Activated CD8-positive, alpha-beta memory T cell treated with anti-CD3 and anti-CD28 coated beads, Interleukin-2, amount 50 U/mL, for 24 hours (primary cell): Measurements from ENCODE around the gene DYSF.

Experiments used
- DNase-seq: peaks from one replicate; pipeline ENCODE4 v3.0.0-alpha.2; 2020; ENCODE audit errors: extremely low read depth

DYSF gene

DNA sequence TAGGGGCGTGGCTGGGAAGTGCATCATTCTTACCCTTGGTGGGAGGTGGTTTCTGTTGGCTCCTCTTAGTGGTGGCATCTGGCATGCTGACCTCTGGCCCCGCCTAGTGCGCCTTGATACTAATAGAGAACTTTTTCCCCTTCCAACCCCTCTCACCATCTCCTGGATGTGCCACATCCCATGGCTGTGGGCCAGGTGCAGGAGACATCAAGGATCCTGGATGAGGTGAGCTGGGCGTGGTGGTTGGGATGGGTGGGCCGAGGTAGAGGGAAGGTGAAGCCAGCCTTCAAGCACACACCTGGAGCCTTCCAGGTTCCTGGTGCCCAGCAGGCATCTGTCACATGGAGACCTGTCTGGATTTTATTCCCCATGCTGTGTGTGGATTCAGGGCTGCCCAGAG is 149.2 kb downstream of the DYSF start:
- no peak for DNase-seq

- no peak for DNase-seq
These were observed 150.0 kb downstream of the DYSF start for GRCh38 chr2:71603311-71603811.

- DNase-seq, result no peak
These were observed 150.7 kb downstream of the DYSF start for GRCh38 chr2:71603851-71604725.

DNA sequence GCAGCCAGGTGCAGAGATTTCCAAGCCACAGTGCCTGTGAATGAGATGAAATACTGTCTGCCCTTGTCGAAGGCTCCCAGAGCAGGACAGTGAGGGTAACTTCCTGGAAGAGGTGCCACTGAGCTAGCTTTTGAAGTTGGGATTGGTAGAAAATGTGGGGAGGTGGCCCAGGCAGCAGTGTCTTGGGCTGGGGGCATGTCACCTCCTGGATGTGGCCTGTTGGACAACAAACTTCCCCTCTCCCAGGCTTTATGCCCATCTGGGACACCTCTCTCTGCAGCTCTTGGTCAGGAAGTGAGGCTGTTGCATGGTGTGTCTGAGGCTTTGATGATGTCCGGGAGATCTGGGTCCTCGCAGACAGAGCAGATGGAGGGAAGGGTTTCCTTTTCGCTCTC is 151.4 kb downstream of the DYSF start:
- no peak for DNase-seq

- no peak for DNase-seq
These were observed 151.8 kb downstream of the DYSF start for GRCh38 chr2:71605173-71605641.

GRCh38 chr2:71605781-71606241 is 152.4 kb downstream of the DYSF start:
- no peak for DNase-seq

GRCh38 chr2:71606244-71606643 is 152.9 kb downstream of the DYSF start:
- no peak for DNase-seq

- no peak for DNase-seq
These were observed 154.0 kb downstream of the DYSF start for GRCh38 chr2:71607151-71607889.

DNA sequence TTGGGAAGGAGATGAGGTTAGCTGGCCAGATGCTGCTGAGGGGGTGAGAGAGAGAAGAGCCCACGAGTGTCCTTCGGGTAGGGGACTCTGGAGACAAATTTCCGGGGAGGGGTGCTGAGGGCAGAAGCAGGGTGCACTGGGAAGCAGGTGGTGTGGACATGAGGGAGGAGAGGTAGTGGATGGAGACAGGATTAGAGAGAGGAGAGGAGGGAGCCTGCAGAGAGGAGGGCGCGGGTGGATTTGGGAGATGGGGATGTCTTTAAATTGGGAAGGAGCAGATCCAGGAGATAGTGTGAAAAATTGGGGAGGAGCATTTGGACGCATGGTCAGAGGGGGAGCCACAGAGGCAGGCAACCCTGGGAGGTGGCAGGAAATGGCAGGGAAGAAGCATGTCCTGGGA is 154.7 kb downstream of the DYSF start:
- DNase-seq, result no peak

- no peak for DNase-seq
These were observed 155.1 kb downstream of the DYSF start for GRCh38 chr2:71608441-71608840.

GRCh38 chr2:71609029-71609428 is 155.7 kb downstream of the DYSF start:
- DNase-seq, result no peak

GRCh38 chr2:71609441-71609840 is 156.1 kb downstream of the DYSF start:
- DNase-seq, result no peak

DNA sequence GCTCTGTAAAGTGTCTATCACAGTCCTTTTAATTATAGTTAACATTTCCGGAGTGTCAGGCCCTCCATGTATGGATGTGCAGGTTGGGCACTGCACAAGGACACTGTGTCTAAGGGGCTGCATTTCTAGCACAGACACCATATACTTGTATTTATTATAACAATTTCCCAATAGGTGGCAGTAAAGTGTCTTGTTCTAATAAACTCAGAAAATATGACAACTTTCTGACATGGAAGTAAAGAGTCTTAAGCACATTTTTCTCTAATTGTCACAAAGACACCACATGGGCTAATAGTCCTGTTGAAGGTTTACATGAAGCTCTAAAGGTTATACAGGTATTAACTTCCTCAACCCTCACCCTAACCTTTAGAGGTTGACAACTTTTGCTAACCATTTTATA is 156.6 kb downstream of the DYSF start:
- no peak for DNase-seq

- no peak for DNase-seq
These were observed 157.3 kb downstream of the DYSF start for GRCh38 chr2:71610671-71611070.

DNA sequence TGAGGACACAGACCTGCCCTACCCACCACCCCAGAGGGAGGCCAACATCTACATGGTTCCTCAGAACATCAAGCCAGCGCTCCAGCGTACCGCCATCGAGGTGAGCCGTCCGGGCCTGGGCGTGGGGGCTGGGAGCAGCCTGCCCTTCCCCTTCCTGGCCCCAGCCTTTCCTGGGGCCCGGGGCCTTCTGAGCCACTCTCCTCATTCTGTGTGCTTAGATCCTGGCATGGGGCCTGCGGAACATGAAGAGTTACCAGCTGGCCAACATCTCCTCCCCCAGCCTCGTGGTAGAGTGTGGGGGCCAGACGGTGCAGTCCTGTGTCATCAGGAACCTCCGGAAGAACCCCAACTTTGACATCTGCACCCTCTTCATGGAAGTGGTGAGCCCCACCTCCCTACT is 157.9 kb downstream of the DYSF start:
- no peak for DNase-seq

GRCh38 chr2:71611781-71612527 is 158.6 kb downstream of the DYSF start:
- no peak for DNase-seq

DNA sequence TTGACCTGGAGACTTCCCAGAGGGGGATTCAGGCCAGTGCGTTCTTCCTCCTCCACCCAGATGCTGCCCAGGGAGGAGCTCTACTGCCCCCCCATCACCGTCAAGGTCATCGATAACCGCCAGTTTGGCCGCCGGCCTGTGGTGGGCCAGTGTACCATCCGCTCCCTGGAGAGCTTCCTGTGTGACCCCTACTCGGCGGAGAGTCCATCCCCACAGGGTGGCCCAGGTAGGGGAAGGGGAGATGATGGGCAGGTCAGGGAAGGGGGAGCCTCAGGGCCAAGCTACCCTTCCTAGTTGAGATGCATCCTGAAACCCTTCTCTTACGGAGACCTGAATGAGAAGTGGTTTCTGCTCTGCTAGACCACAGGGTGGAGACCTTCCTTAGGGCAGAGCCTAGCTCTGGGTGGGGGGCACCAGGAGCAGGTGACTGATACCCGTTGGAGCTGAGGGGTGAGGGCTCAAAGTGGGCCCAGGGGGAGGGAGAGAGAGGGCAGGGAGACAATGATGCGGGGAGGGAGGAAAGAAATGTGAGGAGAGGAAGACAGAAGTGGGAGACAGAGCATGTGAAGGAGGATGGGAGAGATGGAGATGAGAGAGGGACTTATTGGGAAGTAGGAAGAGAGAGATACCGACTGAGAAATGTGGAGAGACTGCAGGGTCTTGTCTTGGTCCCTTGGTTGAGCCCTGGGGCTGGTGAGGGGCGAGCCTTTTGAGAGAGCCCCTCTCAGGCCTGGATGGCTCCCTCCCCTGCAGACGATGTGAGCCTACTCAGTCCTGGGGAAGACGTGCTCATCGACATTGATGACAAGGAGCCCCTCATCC is 159.4 kb downstream of the DYSF start:
- DNase-seq, result no peak

DNA sequence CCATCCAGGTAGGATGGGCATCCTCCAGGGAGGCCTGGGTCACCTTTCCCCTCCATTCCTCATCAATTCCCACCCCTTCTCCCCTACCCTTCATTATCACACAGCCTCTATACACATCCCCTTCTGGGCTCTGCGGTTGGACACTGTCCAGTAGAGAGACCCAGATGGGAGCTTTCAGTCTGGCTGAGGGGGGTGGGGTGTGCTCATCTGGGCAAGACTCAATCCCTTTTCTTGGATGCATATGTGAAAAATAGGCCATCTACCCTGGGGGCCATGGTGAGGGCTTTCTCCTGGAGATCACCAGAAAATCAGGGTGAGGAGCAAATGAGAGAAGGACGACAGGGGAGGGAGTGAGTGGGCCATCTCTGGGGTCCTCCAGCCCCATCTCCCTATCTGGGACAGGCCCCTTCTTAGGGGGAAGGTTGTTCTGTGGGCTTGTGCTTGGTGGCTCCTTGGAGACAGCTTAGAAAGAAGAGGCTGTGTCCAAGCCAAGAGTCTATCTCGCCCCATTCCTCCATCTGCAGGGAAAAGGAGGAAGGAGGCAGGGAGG is 160.1 kb downstream of the DYSF start:
- no peak for DNase-seq

GRCh38 chr2:71613953-71614925 is 160.9 kb downstream of the DYSF start:
- no peak for DNase-seq
